Measurements from ENCODE around the gene NKAIN2. TPM values are rescaled to one million over a fixed set of nuclear protein-coding genes. Genes with fewer than 3 reads are reported as not detected.

The NKAIN2 gene
- total RNA-seq, 1 donor from 2014 or later, result not detected

DNA sequence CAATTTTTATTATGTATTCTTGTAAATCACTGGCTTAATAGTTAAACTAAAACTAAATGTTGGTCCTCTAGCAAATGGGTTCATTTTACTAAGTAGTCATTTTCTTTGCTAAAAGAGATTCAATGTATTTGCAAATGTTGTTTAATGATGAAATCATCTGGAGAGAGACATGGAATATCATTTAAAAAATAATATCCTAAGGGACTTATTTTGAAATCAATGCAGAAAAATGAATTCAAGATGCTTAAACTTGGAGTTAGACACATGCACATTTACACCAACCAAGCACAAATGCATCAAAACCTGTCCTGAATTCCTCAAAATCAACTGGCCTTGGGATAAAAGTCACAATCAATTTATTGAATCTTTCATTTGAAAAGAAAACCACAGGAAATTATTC, 993.6 kb downstream of the NKAIN2 start:
- H3K36me3 ChIP-seq (ENCODE audit: control insufficient read depth, insufficient read depth, low read length), result no peaks in the 10 kb centered on the region
- H3K27me3 ChIP-seq (ENCODE audit: control insufficient read depth, insufficient read depth, low read length), result no peaks in the 10 kb centered on the region
- TF ChIP-seq, protein P1, sequence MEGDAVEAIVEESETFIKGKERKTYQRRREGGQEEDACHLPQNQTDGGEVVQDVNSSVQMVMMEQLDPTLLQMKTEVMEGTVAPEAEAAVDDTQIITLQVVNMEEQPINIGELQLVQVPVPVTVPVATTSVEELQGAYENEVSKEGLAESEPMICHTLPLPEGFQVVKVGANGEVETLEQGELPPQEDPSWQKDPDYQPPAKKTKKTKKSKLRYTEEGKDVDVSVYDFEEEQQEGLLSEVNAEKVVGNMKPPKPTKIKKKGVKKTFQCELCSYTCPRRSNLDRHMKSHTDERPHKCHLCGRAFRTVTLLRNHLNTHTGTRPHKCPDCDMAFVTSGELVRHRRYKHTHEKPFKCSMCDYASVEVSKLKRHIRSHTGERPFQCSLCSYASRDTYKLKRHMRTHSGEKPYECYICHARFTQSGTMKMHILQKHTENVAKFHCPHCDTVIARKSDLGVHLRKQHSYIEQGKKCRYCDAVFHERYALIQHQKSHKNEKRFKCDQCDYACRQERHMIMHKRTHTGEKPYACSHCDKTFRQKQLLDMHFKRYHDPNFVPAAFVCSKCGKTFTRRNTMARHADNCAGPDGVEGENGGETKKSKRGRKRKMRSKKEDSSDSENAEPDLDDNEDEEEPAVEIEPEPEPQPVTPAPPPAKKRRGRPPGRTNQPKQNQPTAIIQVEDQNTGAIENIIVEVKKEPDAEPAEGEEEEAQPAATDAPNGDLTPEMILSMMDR (IDR thresholded peaks at IDR 0.05; ENCODE audit: insufficient read depth, low read length, poor library complexity, severe bottlenecking), result no peak
- no peak overlapping the region for H3K4me3 ChIP-seq (ENCODE audit: low read depth, low read length)
- no peak for DNase-seq (ENCODE audit: low read depth)

DNA sequence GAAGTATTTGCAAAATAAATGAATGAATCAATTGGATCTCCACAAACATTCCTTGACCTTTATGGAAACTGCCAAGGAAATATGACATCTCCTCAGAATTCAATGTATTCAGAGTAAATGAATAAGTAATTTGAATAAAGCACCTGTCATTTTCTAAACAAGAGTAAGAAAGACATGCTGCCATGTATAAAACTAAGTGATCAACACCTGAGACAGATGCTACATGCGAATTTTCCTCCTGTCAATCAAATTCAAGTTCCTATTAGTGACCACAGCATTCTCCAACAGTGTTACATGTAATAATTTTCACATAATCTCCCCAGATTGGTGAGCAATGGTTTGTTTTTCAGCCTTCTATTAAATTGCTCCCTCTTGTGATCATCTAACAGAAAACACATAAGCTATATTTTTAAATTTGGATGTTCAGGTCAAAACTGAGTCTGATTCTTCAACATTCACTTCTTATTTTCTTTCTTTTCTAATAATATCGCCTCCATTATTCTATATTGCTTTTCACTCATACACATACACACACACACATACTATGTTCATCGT, 995.4 kb downstream of the NKAIN2 start:
- Histone ChIP-seq H3K4me3 (ENCODE audit: low read depth, low read length) (no peak overlapping the region), H3K36me3 (ENCODE audit: control insufficient read depth, insufficient read depth, low read length) (no peaks in the 10 kb centered on the region), H3K27me3 (ENCODE audit: control insufficient read depth, insufficient read depth, low read length) (no peaks in the 10 kb centered on the region)
- DNase-seq (ENCODE audit: low read depth), result no peak
- TF ChIP-seq, protein P1 (IDR thresholded peaks at IDR 0.05; ENCODE audit: insufficient read depth, low read length, poor library complexity, severe bottlenecking), result no peak

DNA sequence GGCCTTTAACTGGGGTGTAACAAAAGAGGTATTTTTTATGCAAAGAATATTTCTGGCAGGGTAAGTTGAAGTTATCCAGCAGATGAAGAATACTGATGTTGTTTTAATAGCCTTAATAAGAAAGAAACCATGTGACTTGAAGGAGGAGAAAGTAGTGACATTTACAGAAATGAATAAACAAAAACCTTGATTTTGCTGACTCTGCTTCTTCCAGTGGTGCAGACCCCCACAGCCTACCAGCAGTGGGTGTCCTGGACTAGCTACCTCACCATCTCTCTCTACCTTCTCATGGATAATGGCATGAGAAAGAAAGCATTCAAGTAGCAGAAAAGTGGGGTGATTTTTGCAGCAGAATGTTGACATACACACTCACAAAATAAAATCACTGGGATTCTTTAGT, 996.0 kb downstream of the NKAIN2 start:
- Histone ChIP-seq H3K36me3 (ENCODE audit: control insufficient read depth, insufficient read depth, low read length) (no peaks in the 10 kb centered on the region), H3K4me3 (ENCODE audit: low read depth, low read length) (no peak overlapping the region), H3K27me3 (ENCODE audit: control insufficient read depth, insufficient read depth, low read length) (no peaks in the 10 kb centered on the region)
- TF ChIP-seq, protein P1 (IDR thresholded peaks at IDR 0.05; ENCODE audit: insufficient read depth, low read length, poor library complexity, severe bottlenecking), result no peak
- no peak for DNase-seq (ENCODE audit: low read depth)

DNA sequence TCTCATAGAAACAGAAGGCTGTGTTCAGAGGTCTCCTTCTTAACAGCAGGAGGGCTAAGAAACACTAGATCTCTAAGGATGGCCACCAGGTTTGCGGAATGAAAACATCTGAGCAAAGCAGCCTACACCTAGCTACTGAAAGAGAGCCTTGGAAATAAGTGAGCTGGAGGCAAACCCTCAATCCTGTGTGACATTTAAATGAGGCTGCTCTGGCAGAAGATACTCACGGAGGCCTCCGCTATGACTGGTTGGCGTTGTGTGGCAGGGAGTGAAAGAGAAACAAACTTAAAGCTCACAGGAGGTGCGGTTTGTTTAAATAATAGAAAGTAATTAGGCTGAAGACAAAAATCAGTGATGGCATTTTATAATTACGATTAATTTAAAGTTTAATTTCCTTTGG, 996.6 kb downstream of the NKAIN2 start:
- no peak for DNase-seq (ENCODE audit: low read depth)
- Histone ChIP-seq H3K27me3 (ENCODE audit: control insufficient read depth, insufficient read depth, low read length) (no peaks in the 10 kb centered on the region), H3K4me3 (ENCODE audit: low read depth, low read length) (no peak overlapping the region), H3K36me3 (ENCODE audit: control insufficient read depth, insufficient read depth, low read length) (no peaks in the 10 kb centered on the region)
- TF ChIP-seq, protein P1 (IDR thresholded peaks at IDR 0.05; ENCODE audit: insufficient read depth, low read length, poor library complexity, severe bottlenecking), result no peak

DNA sequence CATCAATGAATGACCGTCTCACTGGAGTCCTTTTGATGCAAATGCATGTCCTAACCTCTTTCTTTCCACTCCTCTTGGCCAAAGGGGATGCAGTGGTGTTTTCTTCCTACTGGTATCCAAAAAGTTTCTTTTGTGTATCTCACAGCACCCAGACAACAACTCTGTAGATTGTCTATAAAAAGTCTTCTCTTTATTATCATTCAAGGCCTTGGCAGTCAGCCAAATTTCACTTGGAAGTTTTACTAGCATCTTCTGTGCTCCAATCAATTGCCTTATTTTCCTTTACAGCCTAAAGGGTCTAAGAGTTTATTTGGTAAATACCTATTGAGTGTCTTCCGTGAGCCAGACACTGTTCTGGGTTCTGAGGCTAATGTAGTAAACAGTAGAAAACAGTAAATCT, 1008.4 kb downstream of the NKAIN2 start:
- TF ChIP-seq, protein P1 (IDR thresholded peaks at IDR 0.05; ENCODE audit: insufficient read depth, low read length, poor library complexity, severe bottlenecking), result no peak
- no peaks in the 10 kb centered on the region for H3K36me3 ChIP-seq (ENCODE audit: control insufficient read depth, insufficient read depth, low read length)

DNA sequence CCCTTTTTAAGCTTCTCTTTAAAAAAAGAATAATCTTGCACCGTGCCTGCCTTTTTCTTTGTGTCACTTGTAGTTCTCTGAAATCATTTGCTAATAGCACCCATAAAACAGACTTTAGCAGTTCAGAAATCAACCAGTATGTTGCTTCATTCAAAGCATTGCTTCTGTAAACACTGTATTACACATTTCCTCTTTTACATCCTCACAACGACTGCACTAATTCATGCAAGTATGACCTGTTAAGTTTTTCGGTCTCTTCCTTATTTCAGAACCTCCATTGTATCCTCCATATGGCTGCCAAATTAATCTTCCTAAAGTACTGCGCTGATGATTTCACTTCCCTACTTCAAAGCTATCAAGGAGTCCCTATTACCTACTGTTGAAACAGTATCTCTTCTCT, 1015.7 kb downstream of the NKAIN2 start:
- H3K36me3 ChIP-seq (ENCODE audit: control insufficient read depth, insufficient read depth, low read length), result no peaks in the 10 kb centered on the region
- TF ChIP-seq, protein P1 (IDR thresholded peaks at IDR 0.05; ENCODE audit: insufficient read depth, low read length, poor library complexity, severe bottlenecking), result no peak
- H3K27me3 ChIP-seq (ENCODE audit: control insufficient read depth, insufficient read depth, low read length), result no peaks in the 10 kb centered on the region
- no peak for DNase-seq (ENCODE audit: low read depth)
- H3K4me3 ChIP-seq (ENCODE audit: low read depth, low read length), result no peak overlapping the region

More for the DNA sequence above, 1008.4 kb downstream of the NKAIN2 start:
- Histone ChIP-seq H3K27me3 (ENCODE audit: control insufficient read depth, insufficient read depth, low read length) (no peaks in the 10 kb centered on the region), H3K4me3 (ENCODE audit: low read depth, low read length) (no peak overlapping the region)
- DNase-seq (ENCODE audit: low read depth), result no peak

Measured in kidney epithelial cell (primary cell).